22Rv1 (cell line): Measurements from ENCODE around the gene ZNF680.

ENCODE experiments used
- ZFX ChIP-seq: fragments of 450-650 bp; IDR thresholded peaks from 2 replicates; pipeline ENCODE4 v1.6.1; 2017; ENCODE audit warnings: antibody characterized with exemption, borderline replicate concordance
- TF ChIP-seq, protein P1 (sequence below): fragments of 450-650 bp; IDR thresholded peaks from 2 replicates; pipeline ENCODE4 v1.5.1; 2017; ENCODE audit warnings: mild to moderate bottlenecking

- TF ChIP-seq, protein P1, sequence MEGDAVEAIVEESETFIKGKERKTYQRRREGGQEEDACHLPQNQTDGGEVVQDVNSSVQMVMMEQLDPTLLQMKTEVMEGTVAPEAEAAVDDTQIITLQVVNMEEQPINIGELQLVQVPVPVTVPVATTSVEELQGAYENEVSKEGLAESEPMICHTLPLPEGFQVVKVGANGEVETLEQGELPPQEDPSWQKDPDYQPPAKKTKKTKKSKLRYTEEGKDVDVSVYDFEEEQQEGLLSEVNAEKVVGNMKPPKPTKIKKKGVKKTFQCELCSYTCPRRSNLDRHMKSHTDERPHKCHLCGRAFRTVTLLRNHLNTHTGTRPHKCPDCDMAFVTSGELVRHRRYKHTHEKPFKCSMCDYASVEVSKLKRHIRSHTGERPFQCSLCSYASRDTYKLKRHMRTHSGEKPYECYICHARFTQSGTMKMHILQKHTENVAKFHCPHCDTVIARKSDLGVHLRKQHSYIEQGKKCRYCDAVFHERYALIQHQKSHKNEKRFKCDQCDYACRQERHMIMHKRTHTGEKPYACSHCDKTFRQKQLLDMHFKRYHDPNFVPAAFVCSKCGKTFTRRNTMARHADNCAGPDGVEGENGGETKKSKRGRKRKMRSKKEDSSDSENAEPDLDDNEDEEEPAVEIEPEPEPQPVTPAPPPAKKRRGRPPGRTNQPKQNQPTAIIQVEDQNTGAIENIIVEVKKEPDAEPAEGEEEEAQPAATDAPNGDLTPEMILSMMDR, result no peak
- no peak for TF ChIP-seq ZFX
These were observed 49.6 kb upstream of the ZNF680 start for GRCh38 chr7:64612452-64612851.
